OCI-LY7 (cell line): ENCODE data around the gene CAMK2B. TPM values are rescaled to one million over a fixed set of nuclear protein-coding genes. Genes with fewer than 3 reads are reported as not detected.

Experiments
- BruUV-seq: library from RNA; stranded (reverse); fragments of 400-500 nt; replicated peaks from 2 replicates; lab custom pipeline; 2021; lab: Mats Ljungman, UMichigan
- CTCF ChIA-PET: fragments of 300-600 bp; sonication (Branson Sonifier 250); formaldehyde crosslinking; loops from one replicate; lab custom pipeline; 2022; ENCODE audit warnings: antibody characterized with exemption; ENCODE audit not compliant: unreplicated experiment; lab: Charles Lee
- POLR2A ChIA-PET: fragments of 300-600 bp; sonication (Branson Sonifier 250); formaldehyde crosslinking; loops from one replicate; lab custom pipeline; 2022; ENCODE audit warnings: antibody characterized with exemption; lab: Charles Lee
- DNase-seq: peaks from one replicate; pipeline ENCODE4 v3.0.0-alpha.2; 2015; ENCODE audit warnings: low spot score
- H2AFZ ChIP-seq: fragments of 200-600 bp; sonication (generic), shearing (Covaris generic); 2 replicates; pipeline ENCODE4 v1.6.1; 2014; ENCODE audit warnings: mild to moderate bottlenecking, antibody characterized with exemption, low read length, moderate library complexity
- H3K27ac ChIP-seq: fragments of 200-600 bp; sonication (generic); 2 replicates; pipeline ENCODE4 v1.5.1; 2014; ENCODE audit warnings: mixed run types, low read depth, mild to moderate bottlenecking, moderate library complexity, low read length, inconsistent platforms; ENCODE audit not compliant: poor library complexity, severe bottlenecking
- H3K36me3 ChIP-seq: fragments of 200-600 bp; sonication (generic); 2 replicates; pipeline ENCODE4 v1.6.1; 2014; ENCODE audit warnings: mild to moderate bottlenecking, antibody characterized with exemption, low read length, moderate library complexity, mixed read lengths; ENCODE audit not compliant: insufficient read depth
- H3K4me1 ChIP-seq: fragments of 200-600 bp; sonication (generic); 2 replicates; pipeline ENCODE4 v1.5.1; 2014; ENCODE audit warnings: mild to moderate bottlenecking, low read length; ENCODE audit not compliant: insufficient read depth, poor library complexity, severe bottlenecking
- H3K4me2 ChIP-seq: fragments of 200-600 bp; sonication (generic); 2 replicates; pipeline ENCODE4 v1.6.1; 2014; ENCODE audit warnings: mild to moderate bottlenecking, low read length
- H3K4me3 ChIP-seq: fragments of 200-600 bp; sonication (generic); 2 replicates; pipeline ENCODE4 v1.5.1; 2014; ENCODE audit warnings: mild to moderate bottlenecking, low read depth, low read length; ENCODE audit not compliant: poor library complexity, severe bottlenecking
- H3K79me2 ChIP-seq: fragments of 200-600 bp; sonication (generic); 2 replicates; pipeline ENCODE4 v1.6.1; 2016; ENCODE audit warnings: low read depth, mild to moderate bottlenecking, low read length, moderate library complexity, mixed read lengths; ENCODE audit not compliant: insufficient read depth
- H3K9me2 ChIP-seq: fragments of 200-600 bp; sonication (generic); 2 replicates; pipeline ENCODE4 v1.6.1; 2016; ENCODE audit warnings: mild to moderate bottlenecking, low read length, mixed read lengths; ENCODE audit not compliant: insufficient read depth
- H3K9me3 ChIP-seq: fragments of 200-600 bp; sonication (generic); 2 replicates; pipeline ENCODE4 v1.6.1; 2014; ENCODE audit warnings: mild to moderate bottlenecking, mixed run types, low read length, mixed read lengths
- H4K20me1 ChIP-seq: fragments of 200-600 bp; sonication (generic); 2 replicates; pipeline ENCODE4 v1.6.1; 2014; ENCODE audit warnings: mild to moderate bottlenecking, antibody characterized with exemption, low read length, moderate library complexity, mixed read lengths; ENCODE audit not compliant: insufficient read depth
- EZH2phosphoT487 ChIP-seq: fragments of 200-600 bp; sonication (generic); IDR thresholded peaks from 2 replicates; pipeline ENCODE4 v1.6.1; 2018; ENCODE audit warnings: low read depth, borderline replicate concordance, mild to moderate bottlenecking, mixed run types, antibody characterized with exemption, low read length, moderate library complexity, mixed read lengths
- intact Hi-C: fragments of 100-400 bp; cut with micrococcal nuclease; formaldehyde crosslinking; loops from one replicate; pipeline ENCODE4 v1.10.0; 2022; ENCODE audit not compliant: unreplicated experiment
- total RNA-seq, 2 experiments: library from RNA; depleted of rRNA in 1 of 2; stranded (reverse); fragments of >200 nt in 1 of 2; shearing (Covaris generic) in 1 of 2; gene quantifications; 2 replicates each; pipeline ENCODE4 v1.2.3, GENCODE V29; 2014 to 2022
- TF ChIP-seq, protein P1 (sequence below): fragments of 200-600 bp; sonication (generic); conservative IDR thresholded peaks from 2 replicates; pipeline ENCODE4 v1.5.1; 2014; ENCODE audit warnings: mild to moderate bottlenecking, antibody characterized with exemption, low read length, moderate library complexity, mixed read lengths

CAMK2B gene
- total RNA-seq, 2 experiments from 2014 or later, result 0.66 to 1.1 TPM

- no peaks in the 10 kb centered on the region for H3K36me3 ChIP-seq
- DNase-seq, result no peak
- TF ChIP-seq, protein P1, sequence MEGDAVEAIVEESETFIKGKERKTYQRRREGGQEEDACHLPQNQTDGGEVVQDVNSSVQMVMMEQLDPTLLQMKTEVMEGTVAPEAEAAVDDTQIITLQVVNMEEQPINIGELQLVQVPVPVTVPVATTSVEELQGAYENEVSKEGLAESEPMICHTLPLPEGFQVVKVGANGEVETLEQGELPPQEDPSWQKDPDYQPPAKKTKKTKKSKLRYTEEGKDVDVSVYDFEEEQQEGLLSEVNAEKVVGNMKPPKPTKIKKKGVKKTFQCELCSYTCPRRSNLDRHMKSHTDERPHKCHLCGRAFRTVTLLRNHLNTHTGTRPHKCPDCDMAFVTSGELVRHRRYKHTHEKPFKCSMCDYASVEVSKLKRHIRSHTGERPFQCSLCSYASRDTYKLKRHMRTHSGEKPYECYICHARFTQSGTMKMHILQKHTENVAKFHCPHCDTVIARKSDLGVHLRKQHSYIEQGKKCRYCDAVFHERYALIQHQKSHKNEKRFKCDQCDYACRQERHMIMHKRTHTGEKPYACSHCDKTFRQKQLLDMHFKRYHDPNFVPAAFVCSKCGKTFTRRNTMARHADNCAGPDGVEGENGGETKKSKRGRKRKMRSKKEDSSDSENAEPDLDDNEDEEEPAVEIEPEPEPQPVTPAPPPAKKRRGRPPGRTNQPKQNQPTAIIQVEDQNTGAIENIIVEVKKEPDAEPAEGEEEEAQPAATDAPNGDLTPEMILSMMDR, result no peak
- no peak for TF ChIP-seq EZH2phosphoT487
- H3K4me3 ChIP-seq, result no peak overlapping the region
- POLR2A ChIA-PET, result no interaction called here
- CTCF ChIA-PET, result no interaction called here
- no peak overlapping the region for H2AFZ ChIP-seq
- H3K9me2 ChIP-seq, result no peaks in the 10 kb centered on the region
- BruUV-seq, result no TSS peak
- intact Hi-C loops, result no loop called here
- H3K27ac ChIP-seq, result no peak overlapping the region
- H3K79me2 ChIP-seq, result no peaks in the 10 kb centered on the region
- no peak overlapping the region for H3K4me2 ChIP-seq
- H3K9me3 ChIP-seq, result no peaks in the 10 kb centered on the region; the same call in 1 of the 2 replicates
- H4K20me1 ChIP-seq, result no peaks in the 10 kb centered on the region
- no peaks in the 10 kb centered on the region for H3K4me1 ChIP-seq
Observed at GRCh38 chr7:44353668-44354067, 28.3 kb upstream of the CAMK2B start.

DNA sequence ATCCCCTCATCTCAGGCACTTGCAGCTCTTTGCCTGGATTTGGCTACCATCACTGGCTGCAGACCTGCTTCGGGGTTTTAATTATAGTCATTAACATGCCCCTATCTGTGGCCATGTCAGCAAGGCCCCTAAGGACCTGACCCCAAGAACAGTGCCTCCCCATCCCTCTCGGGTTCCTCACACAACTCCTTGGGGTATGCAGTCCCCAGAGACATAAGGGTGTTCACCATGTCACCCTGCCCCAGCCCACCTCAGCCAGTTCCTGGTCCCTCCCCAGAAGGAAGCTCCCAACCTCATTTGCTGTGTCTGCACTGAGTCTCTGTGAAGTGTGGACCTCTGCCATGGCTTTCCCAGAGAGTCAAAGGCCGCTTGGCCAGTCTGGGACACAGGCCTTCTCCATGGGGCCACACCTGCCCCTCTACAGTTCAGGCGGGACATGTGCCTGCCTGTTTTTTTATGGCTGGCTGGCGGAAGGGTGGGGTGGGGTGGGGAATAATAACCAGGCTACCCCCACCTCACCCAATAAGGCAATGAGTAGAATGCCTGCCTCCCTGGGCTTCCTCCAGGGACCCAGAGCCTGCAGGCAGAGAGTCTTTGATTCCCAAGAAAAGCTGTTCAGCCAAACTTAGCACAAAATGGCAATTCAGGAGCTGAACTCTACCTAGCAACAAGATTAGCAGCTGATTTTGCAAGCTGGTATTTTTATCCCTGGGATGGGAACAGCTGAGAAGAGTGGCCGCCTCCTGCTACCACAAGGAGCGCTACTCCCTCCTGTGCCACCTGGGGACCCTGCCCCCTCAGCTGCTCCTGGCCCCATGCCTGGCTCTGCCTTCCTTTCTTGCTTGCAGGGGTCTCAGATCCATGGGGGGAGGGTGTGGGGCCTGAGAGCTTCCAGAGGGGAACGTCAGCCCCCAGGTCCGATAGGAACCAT, 23.7 kb upstream of the CAMK2B start:
- Histone ChIP-seq H3K9me2 (no peaks in the 10 kb centered on the region), H3K4me2 (no peak overlapping the region), H3K27ac (no peak overlapping the region), H3K4me1 (no peaks in the 10 kb centered on the region), H3K9me3 (no peaks in the 10 kb centered on the region), H3K79me2 (no peaks in the 10 kb centered on the region), H4K20me1 (no peaks in the 10 kb centered on the region), H2AFZ (no peak overlapping the region), H3K36me3 (no peaks in the 10 kb centered on the region), H3K4me3 (no peak overlapping the region)
- DNase-seq, result no peak
- TF ChIP-seq EZH2phosphoT487, result no peak
- TF ChIP-seq, protein P1, result no peak
- intact Hi-C loops, result loop anchor here (1.0 kb wide), 2 partner anchors 128 to 216 kb away; no protein-coding TSS in a partner anchor
- POLR2A ChIA-PET, result interaction anchor here (0.5 to 1.2 kb wide), 2 partner anchors 83 to 138 kb away, joined by 3 read pairs; no protein-coding TSS in a partner anchor
- BruUV-seq, result no TSS peak
- CTCF ChIA-PET, result interaction anchor here (0.6 to 1.2 kb wide), 3 partner anchors 30 to 186 kb away, joined by 3 to 4 read pairs (median 4); no protein-coding TSS in a partner anchor
